ENCODE measurements around the gene CDIPT. TPM values are rescaled to one million over a fixed set of nuclear protein-coding genes. Genes with fewer than 3 reads are reported as not detected.
A peak's percentile ranks its signal among the peaks of the same experiment; 100 is the strongest.
"Not testable (repeated sequence)": the region's sequence is repeated elsewhere in the genome, so short reads cannot be mapped to it uniquely, and the experiment has no call there.

CDIPT gene
- total RNA-seq, 1 donor from 2014 or later, result 114 TPM

GRCh38 chr16:29896841-29897240, 33.8 kb upstream of the CDIPT start:
- no peak for DNase-seq (ENCODE audit: low read depth)

GRCh38 chr16:29894352-29894751, 31.3 kb upstream of the CDIPT start:
- no peak for DNase-seq (ENCODE audit: low read depth)

DNA sequence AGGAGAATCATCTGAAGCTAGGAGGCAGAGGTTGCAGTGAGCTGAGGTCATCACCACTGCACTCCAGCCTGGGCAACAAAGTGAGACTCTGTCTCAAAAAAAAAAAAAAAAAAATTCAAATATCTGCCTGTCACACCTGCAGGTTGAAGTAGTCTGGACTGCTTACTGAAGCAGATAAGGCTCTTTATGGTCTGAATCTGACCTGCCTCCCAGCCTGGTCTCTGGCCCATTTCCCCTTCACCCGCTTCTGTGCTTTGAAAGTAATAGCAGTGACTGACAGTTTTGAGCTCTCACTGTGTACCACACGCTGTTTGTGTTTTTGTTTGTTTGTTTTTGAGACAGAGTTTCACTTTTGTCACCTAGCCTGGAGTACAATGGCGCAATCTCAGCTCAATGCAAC, 30.5 kb upstream of the CDIPT start:
- DNase-seq (ENCODE audit: low read depth), result no peak

GRCh38 chr16:29892458-29892813, 29.4 kb upstream of the CDIPT start:
- DNase-seq (ENCODE audit: low read depth), result no peak

DNA sequence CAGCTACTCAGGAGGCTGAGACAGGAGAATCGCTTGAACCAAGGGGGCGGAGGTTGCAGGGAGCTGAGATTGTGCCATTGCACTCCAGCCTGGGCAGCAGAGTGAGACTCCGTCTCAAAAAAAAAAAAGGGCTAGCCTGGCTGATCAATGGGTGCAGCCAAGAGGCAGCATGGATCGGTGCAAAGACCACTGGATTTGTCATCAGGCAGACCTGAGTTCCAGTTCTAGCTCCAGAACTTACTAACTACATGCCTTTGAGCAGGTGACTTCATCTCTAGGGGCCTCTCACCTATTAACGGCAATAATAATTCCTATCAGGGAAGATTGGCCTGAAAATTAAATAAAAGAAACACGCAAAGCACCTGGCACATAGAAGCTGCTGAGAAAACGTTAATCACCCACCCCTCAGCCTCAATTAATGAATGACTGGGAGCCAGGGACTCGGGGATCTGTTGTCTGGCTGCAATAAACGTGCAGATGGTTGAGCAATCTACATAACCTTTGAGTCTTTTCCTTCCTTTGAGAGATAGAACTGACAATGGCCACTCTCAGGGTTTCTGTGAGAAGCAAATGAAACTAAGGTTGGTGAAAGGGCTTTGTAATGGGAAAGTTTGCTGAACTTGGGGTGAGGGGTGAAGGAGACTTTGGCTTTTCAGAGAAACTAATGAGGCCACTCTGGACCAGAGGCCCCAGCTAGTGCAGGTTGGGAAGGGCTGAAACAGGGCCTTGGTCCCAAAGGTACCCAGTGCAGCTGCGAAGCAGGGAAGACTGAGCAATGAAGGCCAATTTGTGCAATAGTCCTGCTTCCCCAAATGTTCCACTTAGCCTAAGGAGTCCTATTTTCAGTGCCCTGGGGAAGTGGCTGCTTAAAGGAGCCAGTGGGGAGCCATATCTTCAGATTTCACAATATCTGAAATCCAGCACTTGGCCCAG, 28.8 kb upstream of the CDIPT start:
- DNase-seq (ENCODE audit: low read depth), result peak; percentile 27

GRCh38 chr16:29889372-29889771, 26.3 kb upstream of the CDIPT start:
- not testable (repeated sequence) for DNase-seq (ENCODE audit: low read depth)

- no peak for DNase-seq (ENCODE audit: low read depth)
These were observed 21.0 kb upstream of the CDIPT start for GRCh38 chr16:29883987-29884386.

GRCh38 chr16:29881050-29881449, 18.0 kb upstream of the CDIPT start:
- DNase-seq (ENCODE audit: low read depth), result no peak

DNA sequence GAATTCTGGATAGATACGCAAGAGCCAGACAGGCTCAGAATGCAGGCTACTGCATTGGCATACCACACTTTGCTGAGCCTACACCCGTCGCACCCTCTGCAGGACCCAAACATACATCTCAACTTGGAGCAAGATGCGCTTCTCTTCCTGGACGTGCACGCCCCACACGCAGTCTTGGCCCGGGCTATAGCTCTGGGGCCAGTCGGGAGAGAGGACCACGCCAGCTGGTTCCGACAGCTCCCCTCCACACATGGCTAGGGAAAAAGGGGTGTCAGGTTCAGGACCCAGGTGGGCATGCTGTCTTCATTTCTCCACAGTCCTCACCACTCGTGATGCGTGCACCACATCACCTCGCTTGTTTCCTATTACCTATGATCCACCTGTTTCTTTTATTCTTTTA, 15.1 kb upstream of the CDIPT start:
- no peak for DNase-seq (ENCODE audit: low read depth)

DNA sequence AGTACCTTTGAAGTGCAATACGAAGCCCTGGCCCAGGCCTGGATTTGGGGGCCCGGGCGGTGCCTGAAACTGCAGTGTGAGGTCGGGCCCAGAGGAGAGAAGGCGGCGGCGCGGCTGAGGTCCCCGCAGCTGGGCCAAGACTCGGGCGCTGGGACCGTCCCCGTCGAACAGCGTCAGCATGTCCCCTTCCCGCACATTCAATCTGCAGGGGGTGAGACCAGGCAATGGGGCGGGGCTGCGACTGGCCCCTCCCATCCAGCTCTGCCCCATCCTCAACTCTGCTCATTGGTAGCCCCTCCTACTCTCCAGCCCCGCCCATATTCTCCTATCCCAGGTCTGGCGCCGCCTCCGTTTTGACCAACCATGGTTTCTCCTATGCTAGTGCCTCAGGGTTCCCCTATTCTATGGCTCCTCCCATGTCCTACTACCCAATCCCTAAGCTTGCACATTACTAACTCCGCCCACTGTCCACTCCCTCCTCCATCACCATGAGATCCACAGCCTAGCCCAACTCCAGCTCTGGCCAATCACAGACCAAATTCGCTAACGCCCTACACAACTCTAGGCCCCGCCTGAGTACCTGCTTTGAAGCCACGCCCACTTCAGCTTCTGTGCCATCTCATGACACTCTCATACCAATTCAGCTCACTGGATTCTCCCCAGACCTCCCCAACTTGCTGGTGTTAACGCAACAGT, 14.4 kb upstream of the CDIPT start:
- peak; percentile 59 for DNase-seq (ENCODE audit: low read depth)

DNA sequence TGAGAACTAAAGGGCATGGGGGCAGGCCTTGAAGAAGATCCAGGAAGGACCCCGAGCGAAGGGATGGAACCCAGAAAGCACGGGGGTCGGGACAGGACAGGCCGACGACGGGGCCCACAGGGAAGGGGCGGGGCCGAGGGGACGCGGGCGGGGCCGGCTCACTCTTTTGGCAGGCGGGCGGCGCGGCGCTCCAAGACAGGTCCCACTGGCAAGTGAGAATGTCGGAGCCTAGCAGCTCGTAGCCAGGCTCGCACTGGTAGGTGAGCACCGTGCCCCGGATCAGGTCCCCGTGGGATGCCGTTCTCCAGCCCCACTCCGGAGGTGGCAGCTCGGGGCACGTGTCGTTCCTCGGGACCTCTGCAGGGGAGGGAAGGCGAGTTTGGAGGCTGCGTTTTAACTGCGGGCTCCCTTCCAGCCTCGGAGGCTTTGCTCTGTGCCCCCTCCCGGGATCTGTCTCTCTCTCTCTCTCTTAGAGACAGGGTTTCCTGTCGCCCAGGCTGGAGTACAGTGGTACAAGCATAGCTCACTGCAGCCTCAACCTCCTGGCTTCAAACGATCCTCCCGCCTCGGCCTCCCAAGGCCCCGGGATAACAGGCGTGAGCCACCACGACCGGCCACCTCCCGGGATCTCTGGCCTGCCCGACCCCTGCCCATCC, 13.7 kb upstream of the CDIPT start:
- DNase-seq (ENCODE audit: low read depth), result no peak

DNA sequence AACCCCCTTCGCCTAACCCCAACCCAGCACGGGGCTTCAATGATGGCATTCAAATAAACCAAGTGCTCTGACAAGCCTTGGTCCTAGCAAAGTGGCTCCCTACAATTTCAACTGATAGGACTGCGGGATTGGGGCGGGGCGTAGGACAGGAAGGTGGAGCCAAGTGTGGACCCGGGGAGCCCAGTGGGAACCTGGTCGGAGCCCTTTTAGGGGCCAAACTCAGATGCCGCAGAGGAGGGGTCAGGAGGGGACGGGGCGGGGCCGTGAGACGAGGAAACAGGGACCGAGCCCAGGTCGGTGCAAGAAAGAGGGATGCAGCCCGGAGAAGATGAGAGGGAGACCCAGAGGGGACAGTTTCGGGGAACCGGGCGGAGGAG, 13.2 kb upstream of the CDIPT start:
- DNase-seq (ENCODE audit: low read depth), result no peak

- no peak for DNase-seq (ENCODE audit: low read depth)
These were observed 12.2 kb upstream of the CDIPT start for GRCh38 chr16:29875206-29875605.

DNA sequence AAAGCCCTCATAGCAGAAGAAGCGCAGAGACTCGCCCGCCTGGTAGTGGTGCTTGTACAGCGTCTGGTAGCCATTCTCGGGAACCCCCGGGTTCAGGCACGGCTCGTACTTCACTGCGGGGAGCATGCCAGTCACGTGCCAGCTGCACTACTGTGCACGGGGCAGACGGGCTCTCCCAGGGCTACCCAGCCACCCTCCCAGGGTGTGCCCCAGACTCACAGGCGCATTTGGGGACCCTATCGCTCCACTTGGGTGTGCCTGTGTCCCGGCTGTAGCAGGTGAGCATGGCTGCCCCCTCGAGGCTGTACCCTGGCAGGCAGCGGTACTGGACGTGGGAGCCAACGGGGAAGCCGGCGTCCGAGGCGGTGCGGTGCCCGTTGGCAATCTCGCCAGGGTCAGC, 10.3 kb upstream of the CDIPT start:
- no peak for DNase-seq (ENCODE audit: low read depth)

DNA sequence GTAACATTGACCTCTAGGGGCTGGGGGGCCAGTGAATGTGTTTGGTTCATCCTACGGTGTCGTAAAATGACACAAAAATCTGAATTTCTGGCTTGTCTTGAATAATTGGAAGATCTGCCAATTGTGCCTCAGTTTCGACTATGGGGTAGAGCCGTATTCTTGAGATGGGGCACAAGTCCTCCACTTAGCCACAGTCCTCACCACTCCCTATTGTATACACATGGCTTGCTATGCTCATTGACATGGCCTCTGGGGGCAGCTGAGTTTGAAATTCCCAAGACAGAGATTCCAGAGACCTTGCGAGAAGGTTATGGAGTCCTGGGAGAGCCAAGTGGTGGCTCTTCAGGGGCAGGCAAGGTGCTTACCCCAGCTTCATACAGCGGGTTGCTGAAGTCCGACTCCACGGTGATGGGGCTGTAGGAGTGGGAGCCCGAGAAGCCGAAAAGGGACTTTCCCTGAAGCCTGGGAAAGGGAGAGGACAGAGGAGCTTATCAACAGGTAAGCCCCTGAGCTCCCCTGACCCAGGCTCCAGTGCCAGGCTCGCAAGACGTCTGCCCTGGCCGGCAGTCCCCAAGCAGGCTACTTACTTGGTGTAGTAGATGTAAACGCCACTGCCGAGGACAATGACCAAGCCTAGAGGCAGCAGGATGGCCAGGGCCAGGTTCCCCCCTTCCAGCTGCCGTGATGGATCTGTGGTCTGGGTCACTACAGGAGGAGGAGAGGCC, 9.0 kb upstream of the CDIPT start:
- DNase-seq (ENCODE audit: low read depth), result no peak

GRCh38 chr16:29869067-29869466, 6.0 kb upstream of the CDIPT start:
- DNase-seq (ENCODE audit: low read depth), result not testable (repeated sequence)

GRCh38 chr16:29868396-29869009, 5.5 kb upstream of the CDIPT start:
- DNase-seq (ENCODE audit: low read depth), result no peak

DNA sequence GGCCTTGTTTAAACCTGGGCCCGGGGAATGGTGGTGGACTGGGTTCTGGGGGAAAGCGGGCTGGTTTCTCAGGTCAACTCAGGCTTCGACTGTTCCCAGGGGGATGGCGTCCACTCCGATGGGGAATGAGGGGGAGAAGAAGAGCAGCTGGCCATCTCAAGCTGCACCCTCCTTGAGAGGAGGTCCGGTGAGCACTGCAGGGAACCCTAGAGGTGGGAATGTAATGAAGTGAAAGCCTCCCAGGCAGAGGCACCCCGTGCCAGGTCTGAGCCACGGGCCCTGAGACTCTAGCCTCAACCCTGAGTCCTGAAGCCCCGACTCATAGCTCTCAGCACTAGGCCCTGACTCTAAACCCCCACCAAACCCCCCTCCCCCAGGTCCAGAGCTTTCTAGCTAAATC, 1.2 kb upstream of the CDIPT start:
- DNase-seq (ENCODE audit: low read depth), result no peak

DNA sequence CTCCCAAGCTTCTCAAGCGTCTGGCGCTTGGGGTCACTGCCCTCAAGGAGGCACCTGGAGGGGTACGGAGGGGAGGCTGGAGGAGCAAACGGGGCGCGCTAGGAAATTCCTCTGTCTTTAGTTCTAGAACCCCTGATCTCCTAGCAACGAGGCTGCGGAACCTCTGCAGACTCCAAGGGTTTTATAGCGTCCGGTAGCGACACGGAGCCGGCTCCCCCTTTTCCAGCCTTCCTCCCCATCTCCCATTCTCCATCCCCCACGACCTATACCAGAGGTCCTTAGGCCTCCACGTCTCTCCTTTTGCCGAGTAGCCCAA, 601 bp upstream of the CDIPT start:
- DNase-seq (ENCODE audit: low read depth), result no peak

DNA sequence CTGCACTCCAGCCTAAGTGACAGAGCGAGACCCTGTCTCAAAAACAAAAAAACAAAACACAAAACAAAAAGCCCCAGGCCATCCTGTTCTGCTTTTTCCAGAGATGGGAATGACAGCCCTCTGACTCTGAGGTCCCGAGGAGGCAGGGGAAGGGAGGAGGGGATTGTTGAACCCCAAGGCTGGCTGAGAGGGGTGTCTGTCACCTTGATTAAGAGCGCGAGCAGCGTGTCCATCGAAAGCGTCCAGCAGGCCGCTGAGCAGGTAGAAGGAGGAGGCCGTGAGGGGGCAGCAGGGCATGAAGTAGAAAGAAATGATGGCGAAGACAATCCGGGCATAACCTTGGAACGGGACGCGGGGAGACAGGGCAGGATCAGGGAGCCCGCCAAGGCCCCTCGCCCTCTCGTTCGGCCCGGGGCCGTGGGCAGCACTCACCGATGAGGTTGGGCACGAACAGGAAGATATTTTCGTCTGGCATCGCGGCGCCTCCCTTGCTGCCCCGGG, 593 bp downstream of the CDIPT start:
- DNase-seq (ENCODE audit: low read depth), result peak; percentile 25

- DNase-seq (ENCODE audit: low read depth), result no peak
These were observed 2.8 kb downstream of the CDIPT start for GRCh38 chr16:29860218-29860617.

DNA sequence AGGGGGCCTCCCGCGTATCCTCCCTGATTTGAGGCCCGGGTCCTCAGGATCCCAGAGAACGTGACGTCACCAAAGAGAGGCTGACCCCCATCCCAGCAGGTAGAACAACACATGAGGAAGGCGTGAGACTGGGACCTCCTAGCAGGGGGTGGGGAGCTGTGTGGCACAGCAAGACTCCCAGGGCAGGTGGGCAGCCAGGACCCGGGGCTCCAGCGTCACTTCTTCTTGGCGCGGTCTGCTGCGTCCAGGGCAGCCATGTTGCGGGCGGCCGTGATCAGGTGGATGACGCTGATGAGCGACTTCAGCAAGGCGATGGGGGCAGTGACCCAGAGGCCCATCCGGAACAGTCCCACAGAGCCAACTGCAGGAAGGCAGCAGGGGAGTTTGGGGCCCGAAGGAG, 4.1 kb downstream of the CDIPT start:
- DNase-seq (ENCODE audit: low read depth), result no peak

Measured in renal cortical epithelial cell (primary cell).